Natural killer cell treated with Interleukin-12 subunit alpha and Interleukin-12 subunit beta and Interleukin-15 and Interleukin-18, amount 100 ng/mL, for 72 hours (primary cell): ENCODE data around the gene MYBPC2. TPM values are rescaled to one million over a fixed set of nuclear protein-coding genes. Genes with fewer than 3 reads are reported as not detected.

ENCODE experiments used
- total RNA-seq, 2 donors: library from RNA; stranded (reverse); gene quantifications; one replicate each; pipeline ENCODE4 v1.2.3, GENCODE V29; 2022

MYBPC2 gene
- total RNA-seq, 2 donors from 2014 or later: 0.50 TPM; not detected in 1

Other genes with a start within 250 kb of the MYBPC2 start
- not detected for gene MYH14, start 229.3 kb upstream of the MYBPC2 start, total RNA-seq
- gene KCNC3, start 103.5 kb upstream of the MYBPC2 start, total RNA-seq: 10 to 100 TPM in 1 of 2 donors, 1 to 10 TPM in 1; 1.9 to 25.8 TPM
- gene NAPSA, start 67.3 kb upstream of the MYBPC2 start, total RNA-seq: 10 to 100 TPM in 1 of 2 donors, 1 to 10 TPM in 1; 2.4 to 12.4 TPM
- gene NR1H2, start 56.4 kb upstream of the MYBPC2 start, total RNA-seq: 10 to 100 TPM; 84.5 to 91.9 TPM
- 100 to 1,000 TPM in 1 of 2 donors, 10 to 100 TPM in 1; 80.0 to 246 TPM for gene POLD1, start 48.5 kb upstream of the MYBPC2 start, total RNA-seq
- 1 to 10 TPM in 1 of 2 donors, under 1 TPM in 1; 0.38 to 4.2 TPM for gene SPIB, start 14.0 kb upstream of the MYBPC2 start, total RNA-seq
- gene EMC10, start 43.6 kb downstream of the MYBPC2 start, total RNA-seq: 100 to 1,000 TPM in 1 of 2 donors, 10 to 100 TPM in 1; 84.1 to 106 TPM
- gene GARIN5A, start 44.0 kb downstream of the MYBPC2 start, total RNA-seq: 1 to 10 TPM in 1 of 2 donors, not detected in 1; 1.1 TPM
- gene JOSD2, start 78.3 kb downstream of the MYBPC2 start, total RNA-seq: 10 to 100 TPM; 39.8 to 46.0 TPM
- not detected for gene ASPDH, start 81.0 kb downstream of the MYBPC2 start, total RNA-seq
- gene LRRC4B, start 135.5 kb downstream of the MYBPC2 start, total RNA-seq: not detected
- not detected for gene SYT3, start 207.0 kb downstream of the MYBPC2 start, total RNA-seq
- gene C19orf81, start 216.6 kb downstream of the MYBPC2 start, total RNA-seq: not detected